ENCODE results near the gene GYG1. TPM values are rescaled to one million over a fixed set of nuclear protein-coding genes. Genes with fewer than 3 reads are reported as not detected.

The GYG1 gene
- total RNA-seq, 1 experiment from 2014 or later: 28.0 TPM

DNA sequence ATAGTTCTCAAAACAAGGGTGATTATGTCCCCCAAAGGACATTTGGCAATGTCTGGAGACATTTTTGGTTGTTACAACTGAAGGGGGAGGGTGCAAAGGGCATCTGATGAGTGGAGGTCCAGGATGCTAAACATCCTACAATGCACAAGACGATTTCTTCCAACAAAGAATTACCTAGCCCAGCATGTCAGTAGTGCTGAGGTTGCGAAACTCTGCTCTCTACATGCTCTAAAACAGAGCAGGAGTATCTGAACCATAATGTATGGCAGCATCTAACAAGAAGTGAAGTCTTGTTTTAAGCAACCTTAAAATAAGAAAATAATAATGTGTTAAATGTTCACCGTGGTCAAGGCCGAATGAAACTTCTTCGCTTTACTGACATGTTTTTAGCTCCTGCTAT, 7.0 kb downstream of the GYG1 start:
- Histone ChIP-seq H3K27me3 (replicated peaks; ENCODE audit: control insufficient read depth, insufficient read depth, low read length) (no peaks in the 10 kb centered on the region), H3K4me1 (no peaks in the 10 kb centered on the region), H3K9me3 (no peaks in the 10 kb centered on the region), H3K4me3 (ENCODE audit: low read depth, low read length) (no peak overlapping the region), H3K36me3 (ENCODE audit: control insufficient read depth, insufficient read depth, low read length) (no peaks in the 10 kb centered on the region)
- no peak for DNase-seq
- POLR2A ChIA-PET: interaction anchor here (0.5 kb wide), 1 partner anchor 277 kb away, joined by 8 read pairs; no protein-coding TSS in a partner anchor
- Mint-ChIP-seq H3K27me3 (ENCODE audit: insufficient read depth, unreplicated experiment) (no peaks in the 10 kb centered on the region), H3K9me3 (ENCODE audit: unreplicated experiment) (no peaks in the 10 kb centered on the region), H3K27ac (ENCODE audit: unreplicated experiment) (no peak overlapping the region), H3K36me3 (ENCODE audit: insufficient read depth, unreplicated experiment) (no peaks in the 10 kb centered on the region), H3K4me1 (ENCODE audit: low read depth, unreplicated experiment) (no peaks in the 10 kb centered on the region), H3K4me3 (ENCODE audit: unreplicated experiment) (no peak overlapping the region)
- BruUV-seq (replicated peaks): no TSS peak
- TF ChIP-seq, protein P1, sequence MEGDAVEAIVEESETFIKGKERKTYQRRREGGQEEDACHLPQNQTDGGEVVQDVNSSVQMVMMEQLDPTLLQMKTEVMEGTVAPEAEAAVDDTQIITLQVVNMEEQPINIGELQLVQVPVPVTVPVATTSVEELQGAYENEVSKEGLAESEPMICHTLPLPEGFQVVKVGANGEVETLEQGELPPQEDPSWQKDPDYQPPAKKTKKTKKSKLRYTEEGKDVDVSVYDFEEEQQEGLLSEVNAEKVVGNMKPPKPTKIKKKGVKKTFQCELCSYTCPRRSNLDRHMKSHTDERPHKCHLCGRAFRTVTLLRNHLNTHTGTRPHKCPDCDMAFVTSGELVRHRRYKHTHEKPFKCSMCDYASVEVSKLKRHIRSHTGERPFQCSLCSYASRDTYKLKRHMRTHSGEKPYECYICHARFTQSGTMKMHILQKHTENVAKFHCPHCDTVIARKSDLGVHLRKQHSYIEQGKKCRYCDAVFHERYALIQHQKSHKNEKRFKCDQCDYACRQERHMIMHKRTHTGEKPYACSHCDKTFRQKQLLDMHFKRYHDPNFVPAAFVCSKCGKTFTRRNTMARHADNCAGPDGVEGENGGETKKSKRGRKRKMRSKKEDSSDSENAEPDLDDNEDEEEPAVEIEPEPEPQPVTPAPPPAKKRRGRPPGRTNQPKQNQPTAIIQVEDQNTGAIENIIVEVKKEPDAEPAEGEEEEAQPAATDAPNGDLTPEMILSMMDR (IDR thresholded peaks at IDR 0.05; ENCODE audit: insufficient read depth in 1 of 2, low read depth in 1 of 2, low read length in 1 of 2, severe bottlenecking in 1 of 2, unreplicated experiment in 1 of 2): no peak
- intact Hi-C loops (cut with micrococcal nuclease; ENCODE audit: unreplicated experiment): no loop called here
- CTCF ChIA-PET: no interaction called here

DNA sequence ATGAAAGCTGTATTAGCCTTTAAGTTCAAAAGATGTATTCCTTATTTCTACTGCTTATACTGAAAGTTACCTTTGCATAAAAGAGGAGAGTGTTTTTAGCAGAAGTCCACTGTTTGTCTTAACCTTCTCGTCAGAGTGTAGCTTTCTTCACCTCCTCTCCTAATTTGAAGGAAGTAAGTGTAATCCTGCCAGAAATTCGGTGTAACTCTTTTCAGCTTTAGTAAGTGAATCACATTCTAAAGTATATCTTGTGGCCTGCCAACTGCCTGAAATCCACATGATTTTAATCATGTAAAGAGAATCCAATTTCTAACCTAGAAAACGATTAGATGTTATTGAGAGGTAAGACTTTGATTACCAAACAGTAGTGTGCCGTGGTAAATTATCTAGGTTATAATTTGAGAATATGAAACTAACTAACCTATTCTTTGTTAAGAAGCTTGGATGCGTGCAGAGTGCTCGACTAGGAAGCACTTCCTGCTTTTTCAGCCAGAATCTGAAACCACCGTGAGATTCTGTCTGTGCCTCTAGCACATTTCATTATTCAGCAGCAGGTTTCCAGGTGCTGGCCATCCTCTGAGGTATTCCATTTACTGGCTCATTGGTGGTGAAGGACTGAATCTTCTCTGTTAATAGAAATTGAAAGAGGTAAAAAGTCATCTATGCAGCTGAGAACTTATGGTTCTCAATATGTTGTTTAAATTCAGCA, 7.5 kb downstream of the GYG1 start:
- TF ChIP-seq, protein P1 (IDR thresholded peaks at IDR 0.05; ENCODE audit: insufficient read depth in 1 of 2, low read depth in 1 of 2, low read length in 1 of 2, severe bottlenecking in 1 of 2, unreplicated experiment in 1 of 2): no peak
- BruUV-seq (replicated peaks): no TSS peak
- Mint-ChIP-seq H3K27ac (ENCODE audit: unreplicated experiment) (no peak overlapping the region), H3K36me3 (ENCODE audit: insufficient read depth, unreplicated experiment) (no peaks in the 10 kb centered on the region), H3K9me3 (ENCODE audit: unreplicated experiment) (no peaks in the 10 kb centered on the region), H3K27me3 (ENCODE audit: insufficient read depth, unreplicated experiment) (no peaks in the 10 kb centered on the region), H3K4me1 (ENCODE audit: low read depth, unreplicated experiment) (peaks cover 4% of the 10 kb centered on the region), H3K4me3 (ENCODE audit: unreplicated experiment) (no peak overlapping the region)
- no peaks in the 10 kb centered on the region for H3K9me3 ChIP-seq
- no peak overlapping the region for H3K4me3 ChIP-seq (ENCODE audit: low read depth, low read length)
- CTCF ChIA-PET: no interaction called here
- intact Hi-C loops (cut with micrococcal nuclease; ENCODE audit: unreplicated experiment): no loop called here
- no peaks in the 10 kb centered on the region; the same call in 1 of the 2 replicates for H3K36me3 ChIP-seq (ENCODE audit: control insufficient read depth, insufficient read depth, low read length)
- no peak for DNase-seq
- no peaks in the 10 kb centered on the region for H3K4me1 ChIP-seq
- H3K27me3 ChIP-seq (replicated peaks; ENCODE audit: control insufficient read depth, insufficient read depth, low read length): no peaks in the 10 kb centered on the region
- POLR2A ChIA-PET: interaction anchor here (0.5 kb wide), 1 partner anchor 276 kb away, joined by 8 read pairs; no protein-coding TSS in a partner anchor

DNA sequence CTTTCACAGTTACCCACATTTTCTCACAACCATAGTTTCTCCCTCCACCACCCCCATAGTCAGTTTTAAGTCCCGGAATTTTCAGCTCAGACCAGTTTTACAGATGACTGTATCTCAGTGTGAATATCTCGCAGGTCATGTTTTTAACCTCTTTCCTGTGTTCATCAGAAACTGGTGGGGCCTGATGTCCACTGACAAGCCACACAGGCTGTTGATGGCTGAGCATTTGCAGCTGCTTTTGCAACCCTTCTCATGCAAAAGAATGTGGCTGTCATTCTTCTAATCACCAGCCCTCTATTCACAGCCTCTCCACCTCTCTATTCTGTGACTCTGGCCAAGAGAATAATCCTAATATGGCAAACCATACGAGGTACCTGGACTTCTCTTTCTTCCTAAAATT, 8.5 kb downstream of the GYG1 start:
- Mint-ChIP-seq H3K27ac (ENCODE audit: unreplicated experiment) (no peak overlapping the region), H3K9me3 (ENCODE audit: unreplicated experiment) (no peaks in the 10 kb centered on the region), H3K27me3 (ENCODE audit: insufficient read depth, unreplicated experiment) (no peaks in the 10 kb centered on the region), H3K4me3 (ENCODE audit: unreplicated experiment) (no peak overlapping the region), H3K36me3 (ENCODE audit: insufficient read depth, unreplicated experiment) (no peaks in the 10 kb centered on the region), H3K4me1 (ENCODE audit: low read depth, unreplicated experiment) (peaks cover 7% of the 10 kb centered on the region)
- no peaks in the 10 kb centered on the region for H3K9me3 ChIP-seq
- POLR2A ChIA-PET: no interaction called here
- no peak overlapping the region for H3K4me3 ChIP-seq (ENCODE audit: low read depth, low read length)
- H3K36me3 ChIP-seq (ENCODE audit: control insufficient read depth, insufficient read depth, low read length): no peaks in the 10 kb centered on the region; the same call in 1 of the 2 replicates
- TF ChIP-seq, protein P1 (IDR thresholded peaks at IDR 0.05; ENCODE audit: insufficient read depth in 1 of 2, low read depth in 1 of 2, low read length in 1 of 2, severe bottlenecking in 1 of 2, unreplicated experiment in 1 of 2): no peak
- no peaks in the 10 kb centered on the region for H3K4me1 ChIP-seq
- intact Hi-C loops (cut with micrococcal nuclease; ENCODE audit: unreplicated experiment): no loop called here
- no peak for DNase-seq
- no peaks in the 10 kb centered on the region for H3K27me3 ChIP-seq (replicated peaks; ENCODE audit: control insufficient read depth, insufficient read depth, low read length)
- BruUV-seq (replicated peaks): no TSS peak
- CTCF ChIA-PET: no interaction called here

Data from Caco-2 (cell line).